D721Med (cell line): Measurements from ENCODE around the gene CDIP1.

Source experiments
- DNase-seq: peaks from one replicate; pipeline ENCODE4 v3.0.0; 2011; ENCODE audit warnings: low spot score; ENCODE audit not compliant: insufficient read length
- FAIRE-seq: peaks from 2 replicates; lab custom pipeline; 2011; peaks lifted over from hg19 to GRCh38; lab: Jason Lieb, UNC
- CTCF ChIP-seq: IDR thresholded peaks from 2 replicates; pipeline ENCODE4 v1.5.1; 2012; ENCODE audit warnings: mild to moderate bottlenecking, control low read depth; ENCODE audit not compliant: insufficient read depth; ENCODE audit errors: missing control alignments

Gene CDIP1

GRCh38 chr16:4515611-4516233 lies 22.9 kb downstream of the CDIP1 start:
- no peak for TF ChIP-seq CTCF
- FAIRE-seq (no peak), DNase-seq (no peak)

GRCh38 chr16:4514606-4515005 lies 24.0 kb downstream of the CDIP1 start:
- DNase-seq (no peak), FAIRE-seq (no peak)
- TF ChIP-seq CTCF, result no peak

DNA sequence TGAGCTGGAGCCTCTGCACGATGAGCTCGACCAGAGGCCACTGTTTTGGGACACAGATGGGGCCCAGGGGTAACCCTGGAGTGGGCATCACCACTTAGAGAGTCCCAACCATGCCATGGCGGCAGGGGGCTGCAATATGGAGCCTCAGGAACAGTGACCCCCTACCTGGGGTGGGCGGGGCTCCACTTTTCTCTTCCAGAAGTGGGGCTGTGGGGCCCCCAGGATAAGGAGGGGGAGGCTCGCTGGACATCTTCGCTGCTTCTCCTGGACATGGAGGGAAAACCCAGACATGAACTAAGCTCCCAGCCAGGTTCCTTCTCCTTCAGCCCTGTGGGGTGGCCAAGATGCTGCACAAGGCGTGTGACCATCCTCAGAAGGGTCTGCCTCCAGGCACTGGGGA lies 24.7 kb downstream of the CDIP1 start:
- DNase-seq, result no peak
- no peak for TF ChIP-seq CTCF
- no peak for FAIRE-seq

GRCh38 chr16:4513086-4513860 lies 25.3 kb downstream of the CDIP1 start:
- FAIRE-seq, result no peak
- no peak for TF ChIP-seq CTCF
- no peak for DNase-seq

DNA sequence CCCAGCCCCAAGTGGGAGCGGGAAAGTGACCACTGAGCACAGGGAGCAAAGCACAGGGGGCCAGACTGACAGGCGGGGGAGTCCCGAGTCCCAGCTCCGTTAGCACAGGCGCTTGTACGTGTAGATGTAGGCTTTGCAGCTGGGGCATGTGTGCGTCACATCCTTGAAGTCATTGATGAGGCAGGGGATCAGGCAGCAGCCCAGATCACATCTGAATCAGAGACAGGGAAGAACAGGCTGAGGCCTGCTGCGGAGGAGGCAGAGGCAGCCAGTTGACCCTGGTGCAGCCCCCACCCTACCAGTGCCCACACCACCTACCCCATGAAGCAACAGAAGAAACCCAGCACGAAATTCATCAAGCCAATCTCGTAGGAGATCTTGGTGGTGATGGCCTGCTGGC lies 26.1 kb downstream of the CDIP1 start:
- no peak for TF ChIP-seq CTCF
- no peak for DNase-seq
- FAIRE-seq, result no peak

DNA sequence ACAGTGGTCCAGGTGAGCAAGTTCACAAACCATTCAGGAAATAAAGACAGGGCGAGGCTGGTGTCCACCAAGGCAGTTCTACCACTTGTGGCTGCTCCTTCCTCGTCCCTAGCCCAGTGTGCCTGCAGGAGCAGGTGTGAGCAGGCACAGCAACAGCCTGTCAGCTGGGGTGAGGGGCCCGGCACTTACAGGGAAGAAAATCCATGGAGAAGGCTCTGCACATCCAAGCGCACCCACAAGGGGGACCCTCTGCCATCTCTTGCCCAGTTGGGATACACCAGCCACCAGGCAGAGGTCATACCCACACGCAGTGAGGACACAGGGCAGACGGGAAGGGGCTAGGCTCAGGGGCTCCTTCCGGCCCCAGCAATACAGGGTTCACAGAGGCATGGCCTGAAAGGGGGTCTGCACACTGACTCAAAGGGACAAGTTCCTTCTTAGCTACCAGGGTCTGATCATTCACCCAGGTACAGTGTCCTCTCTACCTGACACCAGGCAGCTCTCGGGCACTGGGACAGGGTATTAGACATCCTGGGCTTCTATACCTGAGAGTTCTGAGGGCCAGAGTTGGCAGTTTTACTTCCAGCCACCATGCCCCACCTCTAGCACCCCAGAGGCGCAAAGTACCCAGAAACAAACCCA lies 27.0 kb downstream of the CDIP1 start:
- no peak for FAIRE-seq
- peak; percentile 60 for TF ChIP-seq CTCF

More for the DNA sequence above, 27.0 kb downstream of the CDIP1 start:
- peak; percentile 77 for DNase-seq
